GM23338 (cell line): ENCODE data around the gene PTPRA. TPM values are rescaled to one million over a fixed set of nuclear protein-coding genes. Genes with fewer than 3 reads are reported as not detected.

Source experiments
- ATAC-seq: fragments of 200-7000 bp; cut with Tn5 transposase; 3 replicates; pipeline ENCODE4 v1.9.1; 2020
- DNase-seq: peaks from one replicate; pipeline ENCODE4 v3.0.0-alpha.2; 2015; ENCODE audit warnings: low spot score
- H2AFZ ChIP-seq: fragments of 200-600 bp; sonication (generic); 2 replicates; pipeline ENCODE4 v1.8.0; 2016; ENCODE audit warnings: antibody characterized with exemption, mild to moderate bottlenecking, moderate library complexity
- H3F3A ChIP-seq: fragments of 200-600 bp; sonication (generic); replicated peaks from 2 replicates; pipeline ENCODE4 v1.8.0; 2017; ENCODE audit warnings: antibody characterized with exemption, mixed run types, low read depth
- H3K27ac ChIP-seq: fragments of 200-600 bp; sonication (generic); 2 replicates; pipeline ENCODE4 v1.6.1; 2016; ENCODE audit warnings: low read depth
- H3K27me3 ChIP-seq: fragments of 200-600 bp; sonication (generic); 2 replicates; pipeline ENCODE4 v1.8.0; 2016; ENCODE audit warnings: mild to moderate bottlenecking, mixed run types, moderate library complexity; ENCODE audit not compliant: insufficient read depth
- H3K36me3 ChIP-seq: fragments of 200-600 bp; sonication (generic); 2 replicates; pipeline ENCODE4 v1.8.0; 2016; ENCODE audit warnings: mild to moderate bottlenecking; ENCODE audit not compliant: insufficient read depth
- H3K4me1 ChIP-seq: fragments of 200-600 bp; sonication (generic); 2 replicates; pipeline ENCODE4 v1.8.0; 2016; ENCODE audit warnings: mild to moderate bottlenecking, moderate library complexity; ENCODE audit not compliant: insufficient read depth
- H3K4me2 ChIP-seq: fragments of 200-600 bp; sonication (generic); 2 replicates; pipeline ENCODE4 v1.7.1; 2017; ENCODE audit warnings: mixed run types
- H3K4me3 ChIP-seq: fragments of 200-600 bp; sonication (generic); 2 replicates; pipeline ENCODE4 v1.6.1; 2016; ENCODE audit warnings: mixed run types
- H3K79me2 ChIP-seq: fragments of 200-600 bp; sonication (generic); replicated peaks from 2 replicates; pipeline ENCODE4 v1.8.0; 2017; ENCODE audit warnings: mild to moderate bottlenecking; ENCODE audit not compliant: insufficient read depth
- H3K9me2 ChIP-seq: fragments of 200-600 bp; sonication (generic); 2 replicates; pipeline ENCODE4 v1.8.0; 2017; ENCODE audit not compliant: insufficient read depth
- H4K20me1 ChIP-seq: fragments of 200-600 bp; sonication (generic); replicated peaks from 2 replicates; pipeline ENCODE4 v1.8.0; 2017; ENCODE audit warnings: mild to moderate bottlenecking; ENCODE audit not compliant: insufficient read depth
- H3K27ac Mint-ChIP-seq: 2 replicates; pipeline ENCODE4 v1.8.0; 2020; ENCODE audit warnings: inconsistent platforms, mild to moderate bottlenecking, moderate library complexity, mixed read lengths
- H3K27me3 Mint-ChIP-seq: 3 replicates; pipeline ENCODE4 v1.8.0; 2022; ENCODE audit warnings: low read depth, mild to moderate bottlenecking, moderate library complexity, mixed read lengths, inconsistent platforms; ENCODE audit not compliant: insufficient read depth, poor library complexity
- H3K36me3 Mint-ChIP-seq: 3 replicates; pipeline ENCODE4 v1.8.0; 2021; ENCODE audit warnings: low read depth, mild to moderate bottlenecking, inconsistent platforms, moderate library complexity, mixed read lengths
- H3K4me1 Mint-ChIP-seq: 3 replicates; pipeline ENCODE4 v1.8.0; 2020; ENCODE audit warnings: mild to moderate bottlenecking, inconsistent platforms, mixed read lengths
- H3K4me3 Mint-ChIP-seq: 3 replicates; pipeline ENCODE4 v1.8.0; 2021; ENCODE audit warnings: moderate library complexity, mild to moderate bottlenecking, inconsistent platforms, mixed read lengths
- H3K9me3 Mint-ChIP-seq: 3 replicates; pipeline ENCODE4 v1.8.0; 2020; ENCODE audit warnings: moderate library complexity, mild to moderate bottlenecking, inconsistent platforms, mixed read lengths
- CREB1 ChIP-seq: fragments of 250-450 bp; sonication (Bioruptor Pico); IDR thresholded peaks from 2 replicates; pipeline ENCODE4 v1.5.0; 2020; ENCODE audit warnings: low read depth, mild to moderate bottlenecking, moderate library complexity
- EZH2 ChIP-seq: fragments of 200-600 bp; sonication (generic); IDR thresholded peaks from one replicate; pipeline ENCODE4 v1.8.0; 2017; ENCODE audit warnings: antibody characterized with exemption, mild to moderate bottlenecking, low read depth; ENCODE audit not compliant: unreplicated experiment
- EZH2phosphoT487 ChIP-seq: fragments of 200-600 bp; sonication (generic); IDR thresholded peaks from one replicate; pipeline ENCODE4 v1.8.1; 2018; ENCODE audit warnings: antibody characterized with exemption; ENCODE audit not compliant: unreplicated experiment
- JUNB ChIP-seq: IDR thresholded peaks from one replicate; pipeline ENCODE4 v1.6.1; 2016; ENCODE audit warnings: antibody characterized with exemption; ENCODE audit not compliant: unreplicated experiment
- NANOG ChIP-seq: IDR thresholded peaks from 2 replicates; pipeline ENCODE4 v1.6.1; 2016; ENCODE audit warnings: antibody characterized with exemption, borderline replicate concordance
- REST ChIP-seq: IDR thresholded peaks from one replicate; pipeline ENCODE4 v1.6.1; 2018; ENCODE audit warnings: antibody characterized with exemption; ENCODE audit not compliant: unreplicated experiment
- ZNF114 ChIP-seq: fragments of 250-450 bp; sonication (Bioruptor Pico); IDR thresholded peaks from 2 replicates; pipeline ENCODE4 v1.5.0; 2020; ENCODE audit warnings: mild to moderate bottlenecking, moderate library complexity
- ZNF331 ChIP-seq: fragments of 250-450 bp; sonication (Bioruptor Pico); IDR thresholded peaks from 2 replicates; pipeline ENCODE4 v1.5.0; 2020; ENCODE audit warnings: low read depth, mild to moderate bottlenecking, moderate library complexity
- polyA plus RNA-seq: library from polyadenylated mRNA; unstranded; fragments of >200 nt; fragmentation: Nextera tagmentation; extraction: Ambion mirVana; gene quantifications from 2 replicates; pipeline ENCODE4 v1.2.1, GENCODE V29; 2016
- total RNA-seq: library from RNA; depleted of rRNA; stranded (reverse); fragments of >200 nt; shearing (Covaris generic); gene quantifications from 2 replicates; pipeline ENCODE4 v1.2.3, GENCODE V29; 2014
- TF ChIP-seq, protein P1 (sequence below): fragments of 250-450 bp; sonication (Bioruptor Pico); IDR thresholded peaks from 2 replicates; pipeline ENCODE4 v1.5.0; 2020; ENCODE audit warnings: mild to moderate bottlenecking, moderate library complexity
- TF ChIP-seq, protein P2 (sequence below): IDR thresholded peaks from 2 replicates; pipeline ENCODE4 v1.6.1; 2016; ENCODE audit warnings: antibody characterized with exemption
- TF ChIP-seq, protein P3 (sequence below), 2 experiments: fragments of 200-600 bp in 1 of 2; sonication (generic) in 1 of 2; conservative IDR thresholded peaks; 2 replicates each; pipeline versions ENCODE4 v1.5.1 to v1.6.1; 2016 to 2017; ENCODE audit warnings: antibody characterized with exemption in 2 of 2, low read depth in 2 of 2, mild to moderate bottlenecking in 2 of 2, moderate library complexity in 1 of 2

Gene PTPRA
- total and polyA plus RNA-seq, 2 experiments from 2014 or later = 37.8 to 39.3 TPM

GRCh38 chr20:2838847-2839671, 34.2 kb upstream of the PTPRA start:
- no peak overlapping the region for H3K4me2 ChIP-seq
- H3K4me3 ChIP-seq = no peak overlapping the region

More at GRCh38 chr20:2838847-2839671, 34.2 kb upstream of the PTPRA start:
- Mint-ChIP-seq H3K27ac (no peak overlapping the region), H3K4me3 (peak overlapping the region; percentile 63), H3K36me3 (peaks cover 4% of the 10 kb centered on the region), H3K4me1 (peaks cover 5% of the 10 kb centered on the region), H3K9me3 (peaks cover 5% of the 10 kb centered on the region; the same call in 2 of the 3 replicates), H3K27me3 (peaks cover 21% of the 10 kb centered on the region)
- H3F3A ChIP-seq = no peaks in the 10 kb centered on the region
- no peaks in the 10 kb centered on the region for H4K20me1 ChIP-seq
- H2AFZ ChIP-seq = no peak overlapping the region
- ATAC-seq (no peak), DNase-seq (no peak)
- no peaks in the 10 kb centered on the region for H3K9me2 ChIP-seq
- TF ChIP-seq EZH2 = no peak
- TF ChIP-seq CREB1 = no peak
- no peak for TF ChIP-seq ZNF114 (CRISPR knock-in tag)
- TF ChIP-seq, protein P1, sequence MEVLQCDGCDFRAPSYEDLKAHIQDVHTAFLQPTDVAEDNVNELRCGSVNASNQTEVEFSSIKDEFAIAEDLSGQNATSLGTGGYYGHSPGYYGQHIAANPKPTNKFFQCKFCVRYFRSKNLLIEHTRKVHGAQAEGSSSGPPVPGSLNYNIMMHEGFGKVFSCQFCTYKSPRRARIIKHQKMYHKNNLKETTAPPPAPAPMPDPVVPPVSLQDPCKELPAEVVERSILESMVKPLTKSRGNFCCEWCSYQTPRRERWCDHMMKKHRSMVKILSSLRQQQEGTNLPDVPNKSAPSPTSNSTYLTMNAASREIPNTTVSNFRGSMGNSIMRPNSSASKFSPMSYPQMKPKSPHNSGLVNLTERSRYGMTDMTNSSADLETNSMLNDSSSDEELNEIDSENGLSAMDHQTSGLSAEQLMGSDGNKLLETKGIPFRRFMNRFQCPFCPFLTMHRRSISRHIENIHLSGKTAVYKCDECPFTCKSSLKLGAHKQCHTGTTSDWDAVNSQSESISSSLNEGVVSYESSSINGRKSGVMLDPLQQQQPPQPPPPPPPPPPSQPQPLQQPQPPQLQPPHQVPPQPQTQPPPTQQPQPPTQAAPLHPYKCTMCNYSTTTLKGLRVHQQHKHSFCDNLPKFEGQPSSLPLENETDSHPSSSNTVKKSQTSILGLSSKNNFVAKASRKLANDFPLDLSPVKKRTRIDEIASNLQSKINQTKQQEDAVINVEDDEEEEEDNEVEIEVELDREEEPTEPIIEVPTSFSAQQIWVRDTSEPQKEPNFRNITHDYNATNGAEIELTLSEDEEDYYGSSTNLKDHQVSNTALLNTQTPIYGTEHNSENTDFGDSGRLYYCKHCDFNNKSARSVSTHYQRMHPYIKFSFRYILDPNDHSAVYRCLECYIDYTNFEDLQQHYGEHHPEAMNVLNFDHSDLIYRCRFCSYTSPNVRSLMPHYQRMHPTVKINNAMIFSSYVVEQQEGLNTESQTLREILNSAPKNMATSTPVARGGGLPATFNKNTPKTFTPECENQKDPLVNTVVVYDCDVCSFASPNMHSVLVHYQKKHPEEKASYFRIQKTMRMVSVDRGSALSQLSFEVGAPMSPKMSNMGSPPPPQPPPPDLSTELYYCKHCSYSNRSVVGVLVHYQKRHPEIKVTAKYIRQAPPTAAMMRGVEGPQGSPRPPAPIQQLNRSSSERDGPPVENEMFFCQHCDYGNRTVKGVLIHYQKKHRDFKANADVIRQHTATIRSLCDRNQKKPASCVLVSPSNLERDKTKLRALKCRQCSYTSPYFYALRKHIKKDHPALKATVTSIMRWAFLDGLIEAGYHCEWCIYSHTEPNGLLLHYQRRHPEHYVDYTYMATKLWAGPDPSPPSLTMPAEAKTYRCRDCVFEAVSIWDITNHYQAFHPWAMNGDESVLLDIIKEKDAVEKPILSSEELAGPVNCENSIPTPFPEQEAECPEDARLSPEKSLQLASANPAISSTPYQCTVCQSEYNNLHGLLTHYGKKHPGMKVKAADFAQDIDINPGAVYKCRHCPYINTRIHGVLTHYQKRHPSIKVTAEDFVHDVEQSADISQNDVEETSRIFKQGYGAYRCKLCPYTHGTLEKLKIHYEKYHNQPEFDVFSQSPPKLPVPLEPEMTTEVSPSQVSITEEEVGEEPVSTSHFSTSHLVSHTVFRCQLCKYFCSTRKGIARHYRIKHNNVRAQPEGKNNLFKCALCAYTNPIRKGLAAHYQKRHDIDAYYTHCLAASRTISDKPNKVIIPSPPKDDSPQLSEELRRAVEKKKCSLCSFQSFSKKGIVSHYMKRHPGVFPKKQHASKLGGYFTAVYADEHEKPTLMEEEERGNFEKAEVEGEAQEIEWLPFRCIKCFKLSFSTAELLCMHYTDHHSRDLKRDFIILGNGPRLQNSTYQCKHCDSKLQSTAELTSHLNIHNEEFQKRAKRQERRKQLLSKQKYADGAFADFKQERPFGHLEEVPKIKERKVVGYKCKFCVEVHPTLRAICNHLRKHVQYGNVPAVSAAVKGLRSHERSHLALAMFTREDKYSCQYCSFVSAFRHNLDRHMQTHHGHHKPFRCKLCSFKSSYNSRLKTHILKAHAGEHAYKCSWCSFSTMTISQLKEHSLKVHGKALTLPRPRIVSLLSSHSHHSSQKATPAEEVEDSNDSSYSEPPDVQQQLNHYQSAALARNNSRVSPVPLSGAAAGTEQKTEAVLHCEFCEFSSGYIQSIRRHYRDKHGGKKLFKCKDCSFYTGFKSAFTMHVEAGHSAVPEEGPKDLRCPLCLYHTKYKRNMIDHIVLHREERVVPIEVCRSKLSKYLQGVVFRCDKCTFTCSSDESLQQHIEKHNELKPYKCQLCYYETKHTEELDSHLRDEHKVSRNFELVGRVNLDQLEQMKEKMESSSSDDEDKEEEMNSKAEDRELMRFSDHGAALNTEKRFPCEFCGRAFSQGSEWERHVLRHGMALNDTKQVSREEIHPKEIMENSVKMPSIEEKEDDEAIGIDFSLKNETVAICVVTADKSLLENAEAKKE (CRISPR knock-in tag) = no peak
- TF ChIP-seq NANOG = no peak
- TF ChIP-seq, protein P2, sequence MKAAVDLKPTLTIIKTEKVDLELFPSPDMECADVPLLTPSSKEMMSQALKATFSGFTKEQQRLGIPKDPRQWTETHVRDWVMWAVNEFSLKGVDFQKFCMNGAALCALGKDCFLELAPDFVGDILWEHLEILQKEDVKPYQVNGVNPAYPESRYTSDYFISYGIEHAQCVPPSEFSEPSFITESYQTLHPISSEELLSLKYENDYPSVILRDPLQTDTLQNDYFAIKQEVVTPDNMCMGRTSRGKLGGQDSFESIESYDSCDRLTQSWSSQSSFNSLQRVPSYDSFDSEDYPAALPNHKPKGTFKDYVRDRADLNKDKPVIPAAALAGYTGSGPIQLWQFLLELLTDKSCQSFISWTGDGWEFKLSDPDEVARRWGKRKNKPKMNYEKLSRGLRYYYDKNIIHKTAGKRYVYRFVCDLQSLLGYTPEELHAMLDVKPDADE = no peak
- TF ChIP-seq JUNB = no peak
- TF ChIP-seq ZNF331 = no peak
- TF ChIP-seq, protein P3, sequence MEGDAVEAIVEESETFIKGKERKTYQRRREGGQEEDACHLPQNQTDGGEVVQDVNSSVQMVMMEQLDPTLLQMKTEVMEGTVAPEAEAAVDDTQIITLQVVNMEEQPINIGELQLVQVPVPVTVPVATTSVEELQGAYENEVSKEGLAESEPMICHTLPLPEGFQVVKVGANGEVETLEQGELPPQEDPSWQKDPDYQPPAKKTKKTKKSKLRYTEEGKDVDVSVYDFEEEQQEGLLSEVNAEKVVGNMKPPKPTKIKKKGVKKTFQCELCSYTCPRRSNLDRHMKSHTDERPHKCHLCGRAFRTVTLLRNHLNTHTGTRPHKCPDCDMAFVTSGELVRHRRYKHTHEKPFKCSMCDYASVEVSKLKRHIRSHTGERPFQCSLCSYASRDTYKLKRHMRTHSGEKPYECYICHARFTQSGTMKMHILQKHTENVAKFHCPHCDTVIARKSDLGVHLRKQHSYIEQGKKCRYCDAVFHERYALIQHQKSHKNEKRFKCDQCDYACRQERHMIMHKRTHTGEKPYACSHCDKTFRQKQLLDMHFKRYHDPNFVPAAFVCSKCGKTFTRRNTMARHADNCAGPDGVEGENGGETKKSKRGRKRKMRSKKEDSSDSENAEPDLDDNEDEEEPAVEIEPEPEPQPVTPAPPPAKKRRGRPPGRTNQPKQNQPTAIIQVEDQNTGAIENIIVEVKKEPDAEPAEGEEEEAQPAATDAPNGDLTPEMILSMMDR (conservative IDR thresholded peaks at IDR 0.05; ENCODE audit: low read depth in 2 of 2) = no peak
- TF ChIP-seq REST = no peak
- no peak for TF ChIP-seq EZH2phosphoT487
- peaks cover 22% of the 10 kb centered on the region for H3K27me3 ChIP-seq
- no peaks in the 10 kb centered on the region for H3K36me3 ChIP-seq
- H3K27ac ChIP-seq = no peak overlapping the region
- H3K4me1 ChIP-seq = no peaks in the 10 kb centered on the region
- H3K79me2 ChIP-seq = no peaks in the 10 kb centered on the region
